Chondrocyte (in vitro differentiated cells): Measurements from ENCODE around the gene CKLF. TPM values are rescaled to one million over a fixed set of nuclear protein-coding genes. Genes with fewer than 3 reads are reported as not detected.
A peak's percentile ranks its signal among the peaks of the same experiment; 100 is the strongest.

Experiments
- DNase-seq: peaks from one replicate; pipeline ENCODE4 v3.0.0; 2021; ENCODE audit warnings: mixed read lengths, low spot score
- H3K27ac Mint-ChIP-seq: one replicate; pipeline ENCODE4 v1.8.0; 2021; ENCODE audit warnings: mild to moderate bottlenecking, moderate library complexity, mixed read lengths; ENCODE audit not compliant: unreplicated experiment
- H3K27me3 Mint-ChIP-seq: 2 replicates; pipeline ENCODE4 v1.8.0; 2021; ENCODE audit warnings: low read depth, mixed read lengths
- H3K36me3 Mint-ChIP-seq: 2 replicates; pipeline ENCODE4 v1.8.0; 2021; ENCODE audit warnings: low read depth, mixed read lengths
- H3K4me1 Mint-ChIP-seq: 2 replicates; pipeline ENCODE4 v1.8.0; 2021; ENCODE audit warnings: low read depth, mild to moderate bottlenecking, mixed read lengths
- H3K4me3 Mint-ChIP-seq: one replicate; pipeline ENCODE4 v1.8.0; 2021; ENCODE audit warnings: mild to moderate bottlenecking, moderate library complexity, mixed read lengths; ENCODE audit not compliant: unreplicated experiment
- H3K9me3 Mint-ChIP-seq: 2 replicates; pipeline ENCODE4 v1.8.0; 2021; ENCODE audit warnings: low read depth, mixed read lengths
- CTCF ChIP-seq: fragments of 200-600 bp; sonication (generic); IDR thresholded peaks from 2 replicates; pipeline ENCODE4 v1.5.0; 2021; ENCODE audit warnings: antibody characterized with exemption, mild to moderate bottlenecking, moderate library complexity
- total RNA-seq: library from RNA; stranded (reverse); gene quantifications from 3 replicates; pipeline ENCODE4 v1.2.1, GENCODE V29; 2021

The CKLF gene
- total RNA-seq, 1 donor from 2014 or later = 47.3 TPM

GRCh38 chr16:66605177-66605978 is 53.0 kb downstream of the CKLF start:
- DNase-seq = no peak
- Mint-ChIP-seq H3K36me3 (peaks cover 8% of the 10 kb centered on the region), H3K27ac (no peak overlapping the region), H3K9me3 (no peaks in the 10 kb centered on the region), H3K4me1 (peaks cover 37% of the 10 kb centered on the region), H3K27me3 (no peaks in the 10 kb centered on the region), H3K4me3 (peak overlapping the region; percentile 96)
- TF ChIP-seq CTCF = peak; percentile 70

- no peaks in the 10 kb centered on the region for H3K27me3 Mint-ChIP-seq
- H3K9me3 Mint-ChIP-seq = no peaks in the 10 kb centered on the region
- DNase-seq = no peak
- peak overlapping the region; percentile 70 for H3K4me3 Mint-ChIP-seq
- H3K36me3 Mint-ChIP-seq = peaks cover 9% of the 10 kb centered on the region
- no peak for TF ChIP-seq CTCF
- peaks cover 37% of the 10 kb centered on the region for H3K4me1 Mint-ChIP-seq
- H3K27ac Mint-ChIP-seq = peak overlapping the region; percentile 52
Observed at GRCh38 chr16:66605979-66606751, 53.8 kb downstream of the CKLF start.

- peak overlapping the region; percentile 63 for H3K27ac Mint-ChIP-seq
Observed at GRCh38 chr16:66608241-66609138, 56.1 kb downstream of the CKLF start.

GRCh38 chr16:66609139-66609510 is 56.7 kb downstream of the CKLF start:
- DNase-seq = no peak
- Mint-ChIP-seq H3K9me3 (no peaks in the 10 kb centered on the region), H3K4me3 (no peak overlapping the region), H3K27ac (no peak overlapping the region), H3K4me1 (peaks cover 32% of the 10 kb centered on the region), H3K27me3 (no peaks in the 10 kb centered on the region), H3K36me3 (peaks cover 15% of the 10 kb centered on the region)
- TF ChIP-seq CTCF = no peak

More at GRCh38 chr16:66608241-66609138, 56.1 kb downstream of the CKLF start:
- Mint-ChIP-seq H3K9me3 (no peaks in the 10 kb centered on the region), H3K27me3 (no peaks in the 10 kb centered on the region), H3K36me3 (peaks cover 15% of the 10 kb centered on the region), H3K4me3 (no peak overlapping the region), H3K4me1 (peaks cover 36% of the 10 kb centered on the region)
- TF ChIP-seq CTCF = peak; percentile 97
- no peak for DNase-seq
